GM23338 (cell line): Measurements from ENCODE around the gene SHB. TPM values are rescaled to one million over a fixed set of nuclear protein-coding genes. Genes with fewer than 3 reads are reported as not detected.

Experiments
- ATAC-seq: fragments of 200-7000 bp; cut with Tn5 transposase; 3 replicates; pipeline ENCODE4 v1.9.1; 2020
- DNase-seq: peaks from one replicate; pipeline ENCODE4 v3.0.0-alpha.2; 2015; ENCODE audit warnings: low spot score
- H2AFZ ChIP-seq: fragments of 200-600 bp; sonication (generic); 2 replicates; pipeline ENCODE4 v1.8.0; 2016; ENCODE audit warnings: antibody characterized with exemption, mild to moderate bottlenecking, moderate library complexity
- H3F3A ChIP-seq: fragments of 200-600 bp; sonication (generic); replicated peaks from 2 replicates; pipeline ENCODE4 v1.8.0; 2017; ENCODE audit warnings: antibody characterized with exemption, mixed run types, low read depth
- H3K27ac ChIP-seq: fragments of 200-600 bp; sonication (generic); 2 replicates; pipeline ENCODE4 v1.6.1; 2016; ENCODE audit warnings: low read depth
- H3K27me3 ChIP-seq: fragments of 200-600 bp; sonication (generic); 2 replicates; pipeline ENCODE4 v1.8.0; 2016; ENCODE audit warnings: mild to moderate bottlenecking, mixed run types, moderate library complexity; ENCODE audit not compliant: insufficient read depth
- H3K36me3 ChIP-seq: fragments of 200-600 bp; sonication (generic); 2 replicates; pipeline ENCODE4 v1.8.0; 2016; ENCODE audit warnings: mild to moderate bottlenecking; ENCODE audit not compliant: insufficient read depth
- H3K4me1 ChIP-seq: fragments of 200-600 bp; sonication (generic); 2 replicates; pipeline ENCODE4 v1.8.0; 2016; ENCODE audit warnings: mild to moderate bottlenecking, moderate library complexity; ENCODE audit not compliant: insufficient read depth
- H3K4me2 ChIP-seq: fragments of 200-600 bp; sonication (generic); 2 replicates; pipeline ENCODE4 v1.7.1; 2017; ENCODE audit warnings: mixed run types
- H3K4me3 ChIP-seq: fragments of 200-600 bp; sonication (generic); 2 replicates; pipeline ENCODE4 v1.6.1; 2016; ENCODE audit warnings: mixed run types
- H3K79me2 ChIP-seq: fragments of 200-600 bp; sonication (generic); replicated peaks from 2 replicates; pipeline ENCODE4 v1.8.0; 2017; ENCODE audit warnings: mild to moderate bottlenecking; ENCODE audit not compliant: insufficient read depth
- H3K9me2 ChIP-seq: fragments of 200-600 bp; sonication (generic); 2 replicates; pipeline ENCODE4 v1.8.0; 2017; ENCODE audit not compliant: insufficient read depth
- H4K20me1 ChIP-seq: fragments of 200-600 bp; sonication (generic); replicated peaks from 2 replicates; pipeline ENCODE4 v1.8.0; 2017; ENCODE audit warnings: mild to moderate bottlenecking; ENCODE audit not compliant: insufficient read depth
- H3K27ac Mint-ChIP-seq: 2 replicates; pipeline ENCODE4 v1.8.0; 2020; ENCODE audit warnings: inconsistent platforms, mild to moderate bottlenecking, moderate library complexity, mixed read lengths
- H3K27me3 Mint-ChIP-seq: 3 replicates; pipeline ENCODE4 v1.8.0; 2022; ENCODE audit warnings: low read depth, mild to moderate bottlenecking, moderate library complexity, mixed read lengths, inconsistent platforms; ENCODE audit not compliant: insufficient read depth, poor library complexity
- H3K36me3 Mint-ChIP-seq: 3 replicates; pipeline ENCODE4 v1.8.0; 2021; ENCODE audit warnings: low read depth, mild to moderate bottlenecking, inconsistent platforms, moderate library complexity, mixed read lengths
- H3K4me1 Mint-ChIP-seq: 3 replicates; pipeline ENCODE4 v1.8.0; 2020; ENCODE audit warnings: mild to moderate bottlenecking, inconsistent platforms, mixed read lengths
- H3K4me3 Mint-ChIP-seq: 3 replicates; pipeline ENCODE4 v1.8.0; 2021; ENCODE audit warnings: moderate library complexity, mild to moderate bottlenecking, inconsistent platforms, mixed read lengths
- H3K9me3 Mint-ChIP-seq: 3 replicates; pipeline ENCODE4 v1.8.0; 2020; ENCODE audit warnings: moderate library complexity, mild to moderate bottlenecking, inconsistent platforms, mixed read lengths
- CREB1 ChIP-seq: fragments of 250-450 bp; sonication (Bioruptor Pico); IDR thresholded peaks from 2 replicates; pipeline ENCODE4 v1.5.0; 2020; ENCODE audit warnings: low read depth, mild to moderate bottlenecking, moderate library complexity
- CTCF ChIP-seq, 2 experiments: fragments of 200-600 bp in 1 of 2; sonication (generic) in 1 of 2; conservative IDR thresholded peaks; 2 replicates each; pipeline versions ENCODE4 v1.5.1 to v1.6.1; 2016 to 2017; ENCODE audit warnings: antibody characterized with exemption in 2 of 2, low read depth in 2 of 2, mild to moderate bottlenecking in 2 of 2, moderate library complexity in 1 of 2
- ETS1 ChIP-seq: IDR thresholded peaks from 2 replicates; pipeline ENCODE4 v1.6.1; 2016; ENCODE audit warnings: antibody characterized with exemption
- EZH2phosphoT487 ChIP-seq: fragments of 200-600 bp; sonication (generic); IDR thresholded peaks from one replicate; pipeline ENCODE4 v1.8.1; 2018; ENCODE audit warnings: antibody characterized with exemption; ENCODE audit not compliant: unreplicated experiment
- JUNB ChIP-seq: IDR thresholded peaks from one replicate; pipeline ENCODE4 v1.6.1; 2016; ENCODE audit warnings: antibody characterized with exemption; ENCODE audit not compliant: unreplicated experiment
- NANOG ChIP-seq: IDR thresholded peaks from 2 replicates; pipeline ENCODE4 v1.6.1; 2016; ENCODE audit warnings: antibody characterized with exemption, borderline replicate concordance
- REST ChIP-seq: IDR thresholded peaks from one replicate; pipeline ENCODE4 v1.6.1; 2018; ENCODE audit warnings: antibody characterized with exemption; ENCODE audit not compliant: unreplicated experiment
- STAT1 ChIP-seq: IDR thresholded peaks from one replicate; pipeline ENCODE4 v1.6.1; 2016; ENCODE audit warnings: antibody characterized with exemption; ENCODE audit not compliant: unreplicated experiment
- ZNF331 ChIP-seq: fragments of 250-450 bp; sonication (Bioruptor Pico); IDR thresholded peaks from 2 replicates; pipeline ENCODE4 v1.5.0; 2020; ENCODE audit warnings: low read depth, mild to moderate bottlenecking, moderate library complexity
- polyA plus RNA-seq: library from polyadenylated mRNA; unstranded; fragments of >200 nt; fragmentation: Nextera tagmentation; extraction: Ambion mirVana; gene quantifications from 2 replicates; pipeline ENCODE4 v1.2.1, GENCODE V29; 2016
- total RNA-seq: library from RNA; depleted of rRNA; stranded (reverse); fragments of >200 nt; shearing (Covaris generic); gene quantifications from 2 replicates; pipeline ENCODE4 v1.2.3, GENCODE V29; 2014

SHB gene
- total and polyA plus RNA-seq, 2 experiments from 2014 or later = 1.5 to 14.0 TPM

- Histone ChIP-seq H3K27me3 (no peaks in the 10 kb centered on the region), H3K27ac (no peak overlapping the region), H3K9me2 (no peaks in the 10 kb centered on the region), H3K4me2 (no peak overlapping the region), H3K36me3 (no peaks in the 10 kb centered on the region), H3K4me1 (no peaks in the 10 kb centered on the region), H4K20me1 (no peaks in the 10 kb centered on the region), H3F3A (no peaks in the 10 kb centered on the region), H2AFZ (no peak overlapping the region), H3K79me2 (no peaks in the 10 kb centered on the region), H3K4me3 (no peak overlapping the region)
- DNase-seq = no peak
- H3K27ac Mint-ChIP-seq = no peak overlapping the region
- peaks cover 13% of the 10 kb centered on the region for H3K27me3 Mint-ChIP-seq
- no peak overlapping the region for H3K4me3 Mint-ChIP-seq
- TF ChIP-seq CREB1 (CRISPR knock-in tag) (no peak), STAT1 (no peak), ZNF331 (CRISPR knock-in tag) (no peak), CTCF (conservative IDR thresholded peaks at IDR 0.05; ENCODE audit: low read depth in 2 of 2) (no peak), EZH2phosphoT487 (no peak), REST (no peak), JUNB (no peak), ETS1 (no peak)
- H3K9me3 Mint-ChIP-seq = no peaks in the 10 kb centered on the region
- no peak for ATAC-seq
- H3K4me1 Mint-ChIP-seq = peaks cover 20% of the 10 kb centered on the region
- H3K36me3 Mint-ChIP-seq = no peaks in the 10 kb centered on the region
These were observed 107.7 kb downstream of the SHB start for GRCh38 chr9:37961351-37961750.

GRCh38 chr9:37960631-37961030, 108.4 kb downstream of the SHB start:
- Histone ChIP-seq H3F3A (no peaks in the 10 kb centered on the region), H3K9me2 (no peaks in the 10 kb centered on the region), H4K20me1 (no peaks in the 10 kb centered on the region), H3K36me3 (no peaks in the 10 kb centered on the region), H3K79me2 (no peaks in the 10 kb centered on the region), H3K4me2 (no peak overlapping the region), H3K4me3 (no peak overlapping the region), H3K27me3 (no peaks in the 10 kb centered on the region), H2AFZ (no peak overlapping the region), H3K4me1 (no peaks in the 10 kb centered on the region), H3K27ac (no peak overlapping the region)
- no peak for ATAC-seq
- Mint-ChIP-seq H3K4me3 (no peak overlapping the region), H3K27me3 (peaks cover 11% of the 10 kb centered on the region), H3K9me3 (no peaks in the 10 kb centered on the region; the same call in 2 of the 3 replicates), H3K27ac (no peak overlapping the region), H3K4me1 (peaks cover 17% of the 10 kb centered on the region), H3K36me3 (no peaks in the 10 kb centered on the region)
- DNase-seq = no peak
- no peak for TF ChIP-seq CREB1 (CRISPR knock-in tag)
- no peak for TF ChIP-seq EZH2phosphoT487
- no peak for TF ChIP-seq REST
- TF ChIP-seq CTCF (conservative IDR thresholded peaks at IDR 0.05; ENCODE audit: low read depth in 2 of 2) = no peak
- TF ChIP-seq NANOG = no peak
